NCI-H2107 (cell line): ENCODE measurements around the gene MAN1C1.
"Not testable (repeated sequence)": the region's sequence is repeated elsewhere in the genome, so short reads cannot be mapped to it uniquely, and the experiment has no call there.

ENCODE experiments used
- DNase-seq: peaks from one replicate; lab custom pipeline; 2025; lab: John Stamatoyannopoulos, UW

MAN1C1 gene

DNA sequence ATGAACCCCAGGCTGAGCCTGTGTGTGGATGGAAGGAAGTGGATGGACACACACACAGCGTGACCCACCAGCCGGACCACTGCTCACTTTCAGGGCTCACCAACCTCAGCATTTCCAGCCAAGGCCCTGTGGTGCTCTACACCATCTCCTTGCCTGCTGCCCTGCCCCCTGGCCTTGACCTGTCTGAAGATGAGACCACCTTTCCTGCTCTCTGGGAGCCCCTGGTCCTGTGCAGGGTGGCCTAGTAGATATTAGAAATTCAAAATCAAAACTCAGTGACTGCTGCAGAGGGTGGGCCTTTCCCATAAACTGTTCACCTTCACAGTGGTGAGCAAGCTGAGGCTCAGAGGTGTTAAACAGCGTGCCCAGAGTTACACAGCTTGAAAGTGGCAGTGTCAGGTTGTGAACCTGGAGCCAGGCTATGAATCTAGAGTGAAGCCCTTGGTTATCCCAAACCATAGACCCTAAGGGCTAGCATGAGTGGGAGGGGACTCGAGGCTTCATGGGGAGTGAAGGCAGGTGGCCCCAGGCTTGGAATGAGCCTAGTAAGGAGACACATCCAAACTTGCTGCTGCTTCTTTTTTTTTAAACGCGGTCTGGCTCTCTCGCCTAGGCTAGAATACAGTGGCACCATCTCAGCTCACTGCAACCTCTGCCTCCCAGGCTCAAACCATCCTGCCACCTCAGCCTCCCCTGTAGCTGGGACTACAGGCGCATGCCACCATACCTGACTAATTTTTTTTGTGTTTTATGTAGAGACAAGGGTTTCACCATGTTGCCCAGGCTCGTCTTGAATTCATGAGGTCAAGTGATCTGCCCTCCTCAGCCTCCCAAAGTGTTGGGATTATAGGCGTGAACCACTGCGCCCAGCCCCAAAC lies 41.5 kb downstream of the MAN1C1 start:
- no peak for DNase-seq

DNA sequence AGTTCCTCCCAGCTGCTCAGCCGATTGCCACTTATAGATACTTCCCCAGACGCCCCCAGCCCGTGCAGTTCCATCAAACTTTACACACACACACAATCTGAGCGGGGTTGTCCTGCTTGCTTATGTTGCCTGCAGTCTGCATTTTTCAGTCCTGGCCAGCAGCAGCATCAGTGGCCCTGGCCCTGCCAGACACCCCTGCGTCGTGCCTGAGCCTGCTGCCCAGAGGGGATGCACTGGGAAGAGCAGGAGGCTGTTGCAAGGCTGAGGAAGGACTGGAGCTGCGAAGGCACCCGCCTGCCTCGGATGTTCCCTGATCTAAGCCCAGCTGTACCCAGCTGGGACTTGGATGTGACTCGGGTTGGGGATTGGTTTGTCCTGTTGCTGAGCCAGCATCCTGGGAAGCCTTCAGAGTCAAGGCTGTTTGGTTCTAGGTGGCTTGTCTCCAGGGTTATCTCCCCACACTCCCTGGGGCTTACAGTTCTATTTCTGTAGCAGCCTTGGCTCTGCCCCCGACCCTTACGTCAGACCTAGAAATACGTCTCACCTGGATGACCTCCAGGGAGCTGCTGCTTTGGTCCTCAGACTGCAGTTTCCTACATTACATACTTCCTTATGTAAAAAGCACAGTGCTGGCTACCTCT lies 42.3 kb downstream of the MAN1C1 start:
- no peak for DNase-seq

DNA sequence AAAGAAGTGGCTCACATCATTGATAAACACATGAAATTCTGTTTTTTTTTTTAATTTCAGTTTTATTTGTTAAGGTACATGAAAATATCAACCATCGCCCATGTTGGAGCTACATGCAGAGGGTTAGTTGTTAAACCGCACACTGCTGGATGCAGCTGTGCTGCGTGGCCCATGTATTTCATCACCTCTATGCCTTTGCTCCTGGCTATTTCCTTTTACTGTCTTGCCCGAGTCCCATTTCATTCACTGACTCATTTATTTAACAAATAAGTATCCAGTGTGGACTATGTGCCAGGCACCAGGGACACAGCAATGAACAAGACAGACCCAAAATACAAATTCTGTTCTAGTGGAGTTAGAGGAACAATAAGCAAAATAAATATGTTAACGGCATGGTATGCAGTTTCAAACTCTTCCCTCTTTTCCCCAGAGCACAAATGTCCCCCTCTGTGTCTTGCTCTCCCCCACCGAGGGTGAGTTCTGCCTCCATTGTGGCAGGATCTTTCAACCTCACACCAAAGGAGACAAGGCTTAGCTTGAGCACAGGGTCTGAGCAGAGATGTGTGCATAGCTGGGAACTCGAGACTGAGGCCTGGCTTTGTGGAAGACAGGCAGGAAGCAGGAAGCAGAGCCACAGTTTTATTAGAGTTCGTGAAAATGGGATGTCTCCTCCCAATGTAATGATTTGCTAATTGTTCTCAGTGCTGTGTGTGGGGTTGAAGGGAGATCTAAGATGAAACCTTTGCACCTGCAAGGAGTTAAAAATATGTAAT lies 44.6 kb downstream of the MAN1C1 start:
- DNase-seq: no peak

DNA sequence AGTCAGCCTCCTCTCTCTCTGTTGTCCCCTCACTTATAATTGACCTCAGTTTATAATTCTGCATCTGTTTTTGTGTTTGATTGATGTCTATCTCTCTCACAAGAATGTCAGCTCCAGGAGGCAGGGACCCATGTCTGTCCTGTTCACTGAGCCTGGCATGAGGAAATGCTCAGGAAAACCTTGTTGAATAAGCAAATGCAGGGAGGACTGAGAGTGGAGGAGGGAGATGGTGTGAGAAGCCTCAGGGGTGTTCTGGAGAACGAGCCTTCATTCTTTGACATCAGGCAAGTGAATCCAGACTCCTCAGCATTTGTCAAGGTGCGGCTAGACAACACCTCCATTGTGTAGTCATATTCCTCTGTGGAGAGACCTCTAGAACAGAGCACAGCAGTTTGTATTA lies 45.5 kb downstream of the MAN1C1 start:
- DNase-seq: no peak

DNA sequence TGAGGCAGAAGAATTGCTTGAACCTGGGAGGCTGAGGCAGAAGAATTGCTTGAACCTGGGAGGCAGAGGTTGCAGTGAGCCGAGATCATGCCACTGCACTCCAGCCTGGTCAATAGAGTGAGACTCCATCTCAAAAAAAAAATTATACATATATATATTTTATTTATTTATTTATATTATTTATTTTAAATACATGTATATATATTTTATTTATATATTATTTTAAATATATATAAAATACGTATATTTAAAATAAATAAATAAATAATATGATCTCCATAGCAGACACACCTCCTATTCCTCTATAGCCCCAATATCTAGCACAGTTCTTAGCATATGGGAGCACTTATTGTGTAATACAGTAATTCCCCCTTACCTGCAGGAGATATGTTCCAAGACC lies 46.4 kb downstream of the MAN1C1 start:
- DNase-seq: not testable (repeated sequence)

DNA sequence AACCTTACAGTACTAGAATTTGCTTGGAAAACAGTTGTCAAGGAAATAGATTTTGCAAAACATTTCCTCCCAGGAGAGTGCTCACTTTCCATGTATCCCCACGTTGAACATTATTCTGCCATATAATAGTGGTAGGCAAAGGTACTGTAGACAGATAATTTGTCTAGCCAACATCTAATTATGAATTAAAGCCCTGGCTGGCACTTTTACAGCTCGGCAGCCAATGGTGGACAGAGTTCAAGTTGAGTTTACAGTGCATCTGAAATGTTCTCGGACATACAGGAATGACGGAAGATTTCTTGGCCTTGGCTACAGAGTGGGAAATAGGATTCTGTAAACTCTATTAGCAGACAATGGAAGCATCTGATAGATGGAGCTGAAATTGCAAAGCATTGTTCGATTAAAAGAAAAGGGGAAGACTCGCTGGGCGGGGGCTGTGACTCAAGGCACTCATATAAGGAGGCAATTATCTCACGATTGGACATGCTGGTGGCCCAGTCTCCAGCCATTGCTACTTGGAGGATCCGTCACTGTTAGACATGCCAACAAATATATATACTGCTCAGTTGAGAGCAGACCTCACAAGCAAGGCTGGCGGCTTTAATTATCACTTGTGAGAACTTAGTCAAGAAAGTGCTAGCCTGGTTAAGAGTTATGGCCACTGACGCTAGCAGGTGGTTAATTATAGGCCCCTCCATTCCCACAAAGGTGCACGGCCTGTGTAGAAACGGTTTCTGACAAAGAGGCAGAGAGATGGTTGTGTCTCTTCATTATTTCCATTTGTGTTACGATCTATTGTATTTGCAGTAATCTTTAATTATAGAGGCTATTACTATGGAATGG lies 48.0 kb downstream of the MAN1C1 start:
- no peak for DNase-seq

DNA sequence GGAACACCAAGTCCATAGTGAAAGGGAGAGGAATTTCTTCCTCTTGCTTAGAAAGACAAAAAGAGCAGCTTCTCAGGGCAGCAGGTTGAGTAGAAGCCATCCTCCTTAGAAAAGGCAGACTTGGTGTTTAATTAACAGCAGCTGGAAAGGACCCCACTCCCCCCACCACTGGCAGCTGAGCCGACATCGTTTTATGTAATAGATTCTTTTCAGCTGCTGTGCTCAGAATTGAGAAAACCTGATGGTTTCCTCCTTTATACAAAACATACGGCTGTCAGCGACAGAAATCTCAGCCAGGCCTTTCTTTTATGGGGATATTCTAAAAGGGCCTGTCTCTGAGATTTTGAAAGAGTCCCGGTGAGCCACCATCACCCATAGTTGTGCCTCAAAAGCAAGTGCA lies 49.9 kb downstream of the MAN1C1 start:
- DNase-seq: no peak

DNA sequence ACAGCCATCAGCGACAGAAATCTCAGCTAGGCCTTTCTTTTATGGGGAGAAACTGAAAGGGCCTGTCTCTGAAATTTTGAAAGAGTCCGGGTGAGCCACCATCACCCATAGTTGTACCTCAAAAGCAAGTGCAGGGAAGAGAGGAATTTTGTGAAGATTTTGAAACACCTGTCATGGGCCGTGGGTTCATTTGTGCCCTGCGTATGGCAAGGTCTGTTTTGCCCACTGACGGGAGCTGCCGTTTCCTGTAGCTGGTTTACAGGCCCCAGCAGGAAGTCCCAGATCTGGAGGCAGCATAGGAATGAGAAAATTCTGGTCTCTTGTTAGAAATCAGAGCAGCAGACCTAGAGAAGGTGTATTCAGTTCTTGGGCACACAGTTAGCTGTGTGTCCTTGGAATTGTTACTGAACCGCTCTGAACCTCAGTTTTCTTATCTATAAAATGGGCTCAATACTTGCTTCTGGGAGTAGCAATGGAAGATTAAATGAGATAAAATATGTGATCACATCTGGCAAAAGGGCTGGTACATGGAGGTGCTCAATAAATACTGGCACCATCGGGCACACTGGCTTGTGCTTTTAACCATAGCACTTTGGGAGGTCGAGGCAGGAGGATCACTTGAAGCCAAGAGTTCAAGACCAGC lies 52.5 kb downstream of the MAN1C1 start:
- no peak for DNase-seq

DNA sequence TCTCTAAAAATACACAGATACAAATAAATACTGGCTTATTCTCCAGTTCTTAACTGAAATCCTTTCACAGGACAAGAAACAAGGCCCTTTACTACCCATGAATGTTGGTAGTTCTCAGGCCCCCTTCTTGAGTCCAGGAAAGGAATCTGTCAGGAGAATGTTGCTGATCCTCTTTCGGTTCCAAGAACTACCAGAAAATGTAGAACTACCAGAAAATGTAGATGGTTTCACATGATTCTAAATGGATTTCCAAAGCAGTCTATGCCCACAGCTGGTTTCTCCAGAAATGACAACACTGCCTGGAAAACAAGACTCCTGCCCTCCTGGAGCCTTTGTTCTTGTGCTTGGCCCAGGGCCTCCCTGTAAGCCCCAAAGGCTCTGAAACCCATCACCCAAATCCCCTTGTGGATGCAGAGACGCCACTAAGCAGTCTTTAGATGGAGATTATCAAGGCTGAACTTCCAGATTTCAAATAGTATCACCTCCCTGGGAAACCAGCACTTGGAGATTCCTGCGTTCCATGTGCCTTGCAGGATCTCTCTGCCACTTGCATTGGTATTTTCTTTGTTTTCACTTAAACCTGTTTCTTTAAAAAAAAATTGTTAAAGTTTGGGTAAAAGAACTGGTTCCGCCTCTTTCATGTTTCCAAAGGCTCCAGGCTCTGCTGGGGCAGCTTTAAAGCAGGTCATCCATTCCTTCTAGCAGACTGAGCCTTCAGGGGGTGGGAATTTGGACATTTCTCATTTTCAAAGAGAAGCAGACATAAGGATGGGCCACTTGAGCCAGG lies 53.4 kb downstream of the MAN1C1 start:
- DNase-seq: no peak

DNA sequence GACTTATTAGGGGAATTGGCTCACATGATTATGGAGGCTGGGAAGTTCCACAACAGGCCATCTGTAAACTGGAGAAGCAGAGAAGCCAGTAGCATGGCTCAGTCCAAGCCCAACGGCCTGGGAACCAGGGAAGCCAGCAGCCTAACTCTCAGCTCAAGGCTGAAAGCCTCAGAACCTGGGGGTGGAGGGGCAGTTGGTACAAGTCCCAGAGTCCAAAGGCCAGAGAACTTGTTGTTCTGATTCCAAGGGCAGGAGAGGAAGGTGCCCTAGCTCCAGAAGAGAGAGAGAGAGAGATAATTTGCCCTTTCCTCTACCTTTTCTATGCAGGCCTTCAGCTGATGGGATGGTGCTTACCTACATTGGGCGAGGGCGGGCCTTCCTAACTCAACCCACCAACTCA lies 55.3 kb downstream of the MAN1C1 start:
- no peak for DNase-seq

DNA sequence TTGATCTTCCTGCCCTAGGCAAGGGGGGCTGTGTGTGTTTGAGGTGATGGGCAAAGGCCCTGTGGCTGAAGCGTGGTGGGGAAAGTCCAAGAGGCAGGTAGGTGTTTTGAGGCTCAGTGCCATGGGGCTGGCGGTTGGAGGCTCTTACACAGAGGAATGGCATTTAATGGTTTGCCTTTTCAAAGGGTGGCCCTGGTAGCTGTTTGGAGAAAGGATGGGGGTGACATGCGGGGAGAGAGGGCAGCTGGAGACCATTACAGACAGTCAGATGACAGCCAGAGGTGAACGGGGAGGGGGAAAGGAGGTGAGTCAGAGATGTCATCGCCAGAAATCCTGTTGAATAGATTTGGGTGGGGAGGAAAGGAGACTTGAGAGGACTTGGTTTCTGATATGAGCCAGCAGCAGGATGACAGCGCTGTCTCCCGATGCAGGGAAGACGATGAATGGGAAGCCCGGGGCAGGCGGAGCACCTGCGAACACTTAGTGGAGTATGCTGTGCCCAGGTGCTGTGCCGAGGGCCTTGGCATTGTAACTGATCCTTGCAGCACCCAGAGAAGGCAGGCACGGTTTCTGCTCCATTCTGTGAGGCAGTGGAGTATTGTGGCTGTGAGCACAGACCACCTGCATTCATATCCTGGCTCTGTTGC lies 56.3 kb downstream of the MAN1C1 start:
- no peak for DNase-seq

DNA sequence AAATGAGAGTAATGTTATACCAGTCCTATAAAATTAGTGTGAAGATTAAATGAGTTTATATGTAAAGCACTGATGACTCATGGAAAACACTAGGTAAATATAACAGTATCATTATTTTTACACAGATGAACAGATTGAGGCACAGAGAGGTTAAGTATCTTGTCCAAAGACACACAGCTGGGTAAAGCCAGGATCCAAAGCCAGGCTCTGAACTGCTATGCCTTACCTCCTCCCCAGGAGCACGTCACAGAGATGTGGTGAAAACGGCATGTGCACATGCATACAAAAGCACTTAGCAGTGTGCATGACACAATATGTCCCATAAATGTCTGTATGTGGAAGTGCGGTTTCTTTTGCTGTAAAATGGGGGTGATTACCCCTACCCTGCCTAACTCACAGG lies 56.9 kb downstream of the MAN1C1 start:
- DNase-seq: no peak

DNA sequence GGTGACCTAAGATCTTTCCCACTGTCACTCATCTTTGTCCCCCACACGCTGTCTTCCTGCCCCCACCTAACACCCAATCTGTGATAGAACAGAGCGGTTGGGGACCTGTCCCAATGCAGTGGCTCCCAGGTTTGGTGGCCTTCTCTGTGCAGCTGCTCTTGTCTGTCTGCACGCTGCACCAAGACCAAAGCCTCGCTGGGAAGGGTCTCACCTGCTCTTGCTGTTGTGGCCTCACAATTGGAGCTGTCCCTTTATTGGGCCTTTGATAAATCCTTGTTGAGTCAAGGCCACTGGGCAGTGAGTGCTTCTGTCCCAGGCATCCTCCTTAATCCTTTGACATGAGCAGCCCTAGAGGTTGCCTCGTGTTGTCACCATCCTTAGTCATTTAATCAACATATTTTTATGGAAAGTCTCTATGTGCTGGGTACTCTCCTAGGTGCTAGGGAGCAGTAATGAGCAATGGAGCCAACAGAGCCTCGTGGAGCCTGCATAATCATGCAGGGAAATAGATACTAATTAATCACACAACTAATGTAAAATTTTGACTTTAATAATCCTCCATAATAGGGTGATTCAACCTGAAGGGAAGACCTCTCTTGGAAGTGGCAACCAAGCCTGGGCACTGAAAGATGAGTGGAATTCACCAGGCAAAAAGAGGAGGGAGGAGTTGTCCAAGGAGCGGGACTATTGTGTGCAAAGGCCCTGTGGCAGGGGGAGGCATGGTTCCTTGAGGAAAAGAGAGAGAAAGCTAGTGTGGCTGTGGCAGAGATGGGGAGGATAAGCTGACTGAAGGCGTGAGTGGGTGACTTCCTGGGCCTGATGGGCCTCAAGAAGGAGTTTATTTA lies 57.6 kb downstream of the MAN1C1 start:
- no peak for DNase-seq

DNA sequence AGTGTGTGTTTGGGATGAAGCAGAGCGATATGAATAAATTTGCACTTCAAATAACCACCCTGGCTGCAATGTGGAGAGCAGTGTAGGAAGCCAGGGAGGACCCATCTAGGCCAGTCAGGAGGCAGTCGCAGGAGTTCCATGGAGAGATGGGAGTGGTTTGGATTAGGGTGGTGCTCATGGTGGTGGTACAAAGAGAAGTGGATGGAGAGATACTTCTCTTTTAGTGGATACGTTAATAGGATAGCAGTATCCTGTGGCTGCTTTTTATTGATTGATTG lies 58.2 kb downstream of the MAN1C1 start:
- DNase-seq: no peak

DNA sequence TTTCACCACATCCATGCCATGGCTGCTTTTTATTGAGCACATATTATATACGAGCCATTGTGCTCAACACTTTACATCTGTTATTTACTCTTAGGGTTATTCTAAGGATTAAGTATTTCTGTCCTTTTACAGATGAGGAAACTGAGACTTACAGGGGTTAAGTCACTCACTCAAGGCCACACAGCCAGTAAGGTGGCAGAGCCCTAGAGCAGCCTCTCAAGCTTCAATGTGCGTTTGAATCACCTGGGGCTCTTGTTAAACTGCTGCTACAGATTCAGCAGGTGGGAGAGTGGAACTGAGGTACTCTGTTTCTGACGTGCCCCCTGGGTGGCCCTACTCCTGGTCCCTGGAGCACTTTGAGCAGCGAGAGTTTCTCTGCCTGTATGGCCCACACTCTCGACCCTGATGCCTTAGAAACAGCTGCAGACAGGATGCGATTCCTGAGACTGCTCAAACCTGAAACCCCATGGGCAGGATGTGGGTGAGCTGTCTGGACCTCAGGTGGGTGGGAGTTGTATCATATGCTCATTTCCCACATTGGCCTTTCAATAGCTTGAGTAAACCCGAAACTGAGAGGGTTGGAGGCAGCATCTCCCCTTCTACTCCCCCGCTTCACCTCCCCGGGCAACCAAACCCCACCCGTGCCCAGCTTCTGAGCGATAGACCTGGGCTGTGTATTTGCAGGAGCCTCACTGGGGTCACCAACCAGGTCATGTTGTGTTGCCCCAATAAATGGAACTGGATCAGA lies 59.3 kb downstream of the MAN1C1 start:
- DNase-seq: no peak

DNA sequence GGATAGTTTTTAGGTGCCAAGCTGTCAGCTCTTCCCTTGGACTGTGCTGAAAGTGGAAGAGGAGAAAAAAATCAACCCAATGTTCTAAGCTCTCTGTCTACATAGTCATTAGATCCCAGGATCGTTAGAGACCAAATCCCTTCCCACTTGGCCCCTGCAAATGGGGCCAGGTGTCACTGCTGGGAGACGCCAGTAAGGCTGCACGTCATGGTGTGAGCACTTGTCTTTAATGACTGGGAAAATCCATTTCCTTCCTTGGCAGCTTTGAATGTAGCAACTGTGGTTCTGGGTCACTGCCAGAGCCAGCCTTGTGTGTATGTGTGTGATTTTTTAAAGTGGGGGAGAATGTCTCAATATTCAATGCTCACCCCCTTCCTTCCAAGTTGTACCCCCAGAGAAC lies 59.9 kb downstream of the MAN1C1 start:
- peak; percentile 84 for DNase-seq

DNA sequence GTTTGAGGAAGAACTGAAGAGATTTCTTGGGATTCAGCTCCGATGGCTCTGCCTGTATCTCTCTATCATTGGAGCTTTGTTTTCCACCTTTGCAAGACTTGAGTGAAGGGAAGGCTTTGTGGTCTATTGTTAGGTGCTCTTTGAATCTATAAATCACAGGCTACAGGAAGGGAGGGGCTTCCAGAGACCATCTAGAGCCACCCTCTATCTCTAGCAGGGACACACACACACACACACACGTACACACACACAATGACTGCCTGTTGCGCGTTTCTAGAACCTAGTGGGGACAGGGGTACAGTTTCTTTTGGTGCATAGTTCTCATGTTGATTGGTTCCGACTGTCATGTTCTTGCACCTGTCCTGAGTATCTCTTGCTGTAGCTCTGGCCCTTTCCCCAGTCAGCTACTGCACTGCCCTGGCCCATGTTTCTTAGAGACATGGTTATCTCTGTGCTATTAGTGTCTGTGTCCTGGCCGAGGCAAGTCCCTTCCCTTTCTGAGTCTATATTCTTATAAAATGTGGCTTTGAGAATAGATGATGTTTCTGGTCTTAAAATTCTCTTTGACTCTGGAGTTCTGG lies 60.7 kb downstream of the MAN1C1 start:
- DNase-seq: no peak

DNA sequence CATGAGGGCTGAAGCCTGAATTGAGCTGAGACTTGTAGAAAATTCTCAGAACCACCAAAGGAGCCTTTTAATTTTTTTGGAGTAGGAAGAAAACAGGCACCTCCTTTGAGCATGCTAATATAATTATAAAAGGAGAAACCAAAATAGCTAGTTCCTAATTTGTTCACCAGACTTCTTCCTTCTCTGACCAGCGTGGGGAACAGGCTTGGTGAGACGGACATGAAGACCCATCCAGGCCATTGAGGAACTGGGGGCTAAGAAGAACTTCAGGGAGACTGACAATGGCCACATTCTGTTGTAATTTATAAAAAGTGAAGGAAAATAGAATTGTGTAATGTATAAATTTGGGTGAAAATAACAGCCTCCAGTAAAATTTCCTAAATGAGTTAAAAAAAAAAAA lies 62.6 kb downstream of the MAN1C1 start:
- no peak for DNase-seq
